Ishikawa (cell line): ENCODE data around the gene ZNF789.

Source experiments
- CEBPB ChIP-seq: IDR thresholded peaks from 2 replicates; pipeline ENCODE4 v1.6.1; 2012
- CREB1 ChIP-seq: IDR thresholded peaks from 2 replicates; pipeline ENCODE4 v1.6.1; 2012; ENCODE audit warnings: low read depth
- EGR1 ChIP-seq: IDR thresholded peaks from 2 replicates; pipeline ENCODE4 v1.6.1; 2012
- EP300 ChIP-seq: IDR thresholded peaks from 2 replicates; pipeline ENCODE4 v1.6.1; 2012; ENCODE audit warnings: borderline replicate concordance
- FOXM1 ChIP-seq: IDR thresholded peaks from 2 replicates; pipeline ENCODE4 v1.6.1; 2012; ENCODE audit warnings: low read depth, borderline replicate concordance
- NFIC ChIP-seq: IDR thresholded peaks from 2 replicates; pipeline ENCODE4 v1.6.1; 2012
- RAD21 ChIP-seq: IDR thresholded peaks from 2 replicates; pipeline ENCODE4 v1.6.1; 2012; ENCODE audit warnings: low read depth
- REST ChIP-seq: IDR thresholded peaks from 2 replicates; pipeline ENCODE4 v1.6.1; 2012; ENCODE audit warnings: low read depth, mild to moderate bottlenecking
- TAF1 ChIP-seq: IDR thresholded peaks from 2 replicates; pipeline ENCODE4 v1.6.1; 2012; ENCODE audit warnings: low read depth, mild to moderate bottlenecking
- TCF12 ChIP-seq: IDR thresholded peaks from 2 replicates; pipeline ENCODE4 v1.6.1; 2012; ENCODE audit warnings: low read depth
- TEAD4 ChIP-seq: IDR thresholded peaks from 2 replicates; pipeline ENCODE4 v1.6.1; 2012
- YY1 ChIP-seq: IDR thresholded peaks from 2 replicates; pipeline ENCODE4 v1.6.1; 2012; ENCODE audit warnings: low read depth
- ZBTB7A ChIP-seq: IDR thresholded peaks from 2 replicates; pipeline ENCODE4 v1.6.1; 2012; ENCODE audit warnings: low read depth
- TF ChIP-seq, protein P1 (sequence below): IDR thresholded peaks from 2 replicates; pipeline ENCODE4 v1.6.1; 2012
- TF ChIP-seq, protein P2 (sequence below): IDR thresholded peaks from 2 replicates; pipeline ENCODE4 v1.6.1; 2012

Gene ZNF789

DNA sequence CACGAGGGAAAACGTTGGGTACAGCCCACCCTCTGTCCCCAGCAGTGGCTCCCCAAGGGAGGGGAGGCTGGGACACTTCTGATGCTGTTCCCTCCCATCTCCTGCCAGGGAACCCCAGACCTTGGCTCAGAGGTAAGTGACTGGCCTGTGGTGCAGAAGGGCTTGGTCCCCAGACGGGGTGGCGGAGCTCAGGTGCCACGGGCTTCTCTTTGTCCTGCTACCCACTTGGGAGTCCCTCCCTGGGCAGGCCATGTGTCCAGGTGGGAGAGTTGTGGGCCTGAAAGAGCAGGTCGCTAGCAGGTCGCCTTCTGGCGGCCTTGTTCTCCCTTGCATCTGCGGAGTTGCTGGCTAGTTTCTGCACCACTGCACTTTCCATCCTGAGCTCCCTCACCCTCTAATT, 16.8 kb upstream of the ZNF789 start:
- TF ChIP-seq TEAD4 = no peak
- TF ChIP-seq EP300 = no peak
- no peak for TF ChIP-seq TAF1
- TF ChIP-seq, protein P1, sequence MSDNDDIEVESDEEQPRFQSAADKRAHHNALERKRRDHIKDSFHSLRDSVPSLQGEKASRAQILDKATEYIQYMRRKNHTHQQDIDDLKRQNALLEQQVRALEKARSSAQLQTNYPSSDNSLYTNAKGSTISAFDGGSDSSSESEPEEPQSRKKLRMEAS = no peak
- TF ChIP-seq NFIC = no peak
- TF ChIP-seq, protein P2, sequence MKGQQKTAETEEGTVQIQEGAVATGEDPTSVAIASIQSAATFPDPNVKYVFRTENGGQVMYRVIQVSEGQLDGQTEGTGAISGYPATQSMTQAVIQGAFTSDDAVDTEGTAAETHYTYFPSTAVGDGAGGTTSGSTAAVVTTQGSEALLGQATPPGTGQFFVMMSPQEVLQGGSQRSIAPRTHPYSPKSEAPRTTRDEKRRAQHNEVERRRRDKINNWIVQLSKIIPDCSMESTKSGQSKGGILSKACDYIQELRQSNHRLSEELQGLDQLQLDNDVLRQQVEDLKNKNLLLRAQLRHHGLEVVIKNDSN = no peak
- TF ChIP-seq CREB1 = no peak
- TF ChIP-seq TCF12 = no peak
- no peak for TF ChIP-seq EGR1
- TF ChIP-seq RAD21 = no peak
- no peak for TF ChIP-seq REST
- TF ChIP-seq ZBTB7A = no peak
- no peak for TF ChIP-seq YY1
- no peak for TF ChIP-seq FOXM1
- TF ChIP-seq CEBPB = no peak

- TF ChIP-seq TEAD4 (no peak), REST (no peak), TAF1 (no peak), FOXM1 (no peak), TCF12 (no peak), NFIC (no peak), ZBTB7A (no peak), RAD21 (no peak), EGR1 (no peak), YY1 (no peak), EP300 (no peak), CEBPB (no peak)
- TF ChIP-seq, protein P1 = no peak
- TF ChIP-seq, protein P2 = no peak
Observed at GRCh38 chr7:99456288-99456687, 16.4 kb upstream of the ZNF789 start.

- no peak for TF ChIP-seq NFIC
- TF ChIP-seq TAF1 = no peak
- TF ChIP-seq CEBPB = no peak
- TF ChIP-seq TCF12 = no peak
- TF ChIP-seq TEAD4 = no peak
- TF ChIP-seq, protein P1 = no peak
- no peak for TF ChIP-seq EGR1
- TF ChIP-seq, protein P2 = no peak
- no peak for TF ChIP-seq REST
- no peak for TF ChIP-seq FOXM1
- TF ChIP-seq ZBTB7A = no peak
- TF ChIP-seq CREB1 = no peak
- no peak for TF ChIP-seq RAD21
- no peak for TF ChIP-seq EP300
- no peak for TF ChIP-seq YY1
Observed at GRCh38 chr7:99457050-99457649, 15.5 kb upstream of the ZNF789 start.
